Endothelial cell of umbilical vein (primary cell): ENCODE data around the gene MMP26. TPM values are rescaled to one million over a fixed set of nuclear protein-coding genes. Genes with fewer than 3 reads are reported as not detected.
"Not testable (repeated sequence)": the region's sequence is repeated elsewhere in the genome, so short reads cannot be mapped to it uniquely, and the experiment has no call there.

Source experiments
- BruUV-seq: library from RNA; stranded (reverse); fragments of 400-500 nt; replicated peaks from 2 replicates; lab custom pipeline; 2021; lab: Mats Ljungman, UMichigan
- CTCF ChIA-PET: fragments of 300-600, 350-600 bp; sonication (Branson Sonifier 250); formaldehyde crosslinking; loops from one replicate; lab custom pipeline; 2021; ENCODE audit warnings: antibody characterized with exemption, inconsistent platforms; lab: Charles Lee
- POLR2A ChIA-PET: fragments of 300-600, 350-600 bp; sonication (Branson Sonifier 250); formaldehyde crosslinking; loops from one replicate; lab custom pipeline; 2021; ENCODE audit warnings: antibody characterized with exemption, inconsistent platforms; lab: Charles Lee
- DNase-seq: peaks from one replicate; pipeline ENCODE4 v3.0.0-alpha.2; 2011; ENCODE audit warnings: low read depth, low spot score
- FAIRE-seq: peaks from 2 replicates; lab custom pipeline; 2011; peaks lifted over from hg19 to GRCh38; lab: Jason Lieb, UNC
- H2AFZ ChIP-seq: 2 replicates; pipeline ENCODE4 v1.6.0; 2012; ENCODE audit warnings: low read depth, low read length, control low read depth, inconsistent platforms
- H3K27ac ChIP-seq: 2 replicates; pipeline ENCODE4 v1.5.1; 2011; ENCODE audit warnings: low read depth, mild to moderate bottlenecking, control low read depth, low read length, moderate library complexity; ENCODE audit not compliant: insufficient read depth
- H3K27me3 ChIP-seq, 2 experiments: 2 replicates each; pipeline versions ENCODE4 v1.6.0 to v1.6.1; 2011; ENCODE audit warnings: low read length in 2 of 2, mixed read lengths in 1 of 2; ENCODE audit not compliant: control insufficient read depth in 2 of 2, insufficient read depth in 2 of 2
- H3K36me3 ChIP-seq, 2 experiments: 2 replicates in 1 of 2; 3 replicates in 1 of 2; pipeline ENCODE4 v1.5.1; 2011; ENCODE audit warnings: low read length in 2 of 2, mild to moderate bottlenecking in 1 of 2, moderate library complexity in 1 of 2; ENCODE audit not compliant: control insufficient read depth in 2 of 2, insufficient read depth in 2 of 2; ENCODE audit errors: extremely low read depth in 1 of 2
- H3K4me1 ChIP-seq: 3 replicates; pipeline ENCODE4 v1.5.1; 2011; ENCODE audit warnings: mild to moderate bottlenecking, low read length; ENCODE audit not compliant: control insufficient read depth, insufficient read depth; ENCODE audit errors: extremely low read depth
- H3K4me2 ChIP-seq: 2 replicates; pipeline ENCODE4 v1.6.1; 2011; ENCODE audit warnings: low read length, control low read depth, mixed read lengths; ENCODE audit not compliant: insufficient read depth
- H3K4me3 ChIP-seq, 3 experiments: fragments of 200-600 bp in 1 of 3; sonication (generic), shearing (Covaris generic) in 1 of 3; replicated peaks in 1 of 3; 2 replicates each; pipeline ENCODE4 v1.5.1; 2011 to 2016; ENCODE audit warnings: control low read depth in 3 of 3, low read length in 3 of 3, mild to moderate bottlenecking in 2 of 3, inconsistent platforms in 1 of 3, low read depth in 1 of 3, moderate library complexity in 1 of 3; ENCODE audit not compliant: insufficient read depth in 1 of 3
- H3K79me2 ChIP-seq: 2 replicates; pipeline ENCODE4 v1.6.0; 2012; ENCODE audit warnings: low read length, inconsistent platforms; ENCODE audit not compliant: control insufficient read depth, insufficient read depth
- H3K9ac ChIP-seq: replicated peaks from 2 replicates; pipeline ENCODE3; 2011; ENCODE audit warnings: low read length, control low read depth; ENCODE audit not compliant: insufficient read depth; ENCODE audit errors: extremely low read depth
- H3K9me1 ChIP-seq: replicated peaks from 3 replicates; pipeline ENCODE4 v1.6.0; 2011; ENCODE audit warnings: mild to moderate bottlenecking, low read length; ENCODE audit not compliant: control insufficient read depth, insufficient read depth; ENCODE audit errors: extremely low read depth
- H3K9me3 ChIP-seq: replicated peaks from 2 replicates; pipeline ENCODE4 v1.5.1; 2012; ENCODE audit warnings: low read length, inconsistent platforms; ENCODE audit not compliant: control insufficient read depth, insufficient read depth
- H4K20me1 ChIP-seq: replicated peaks from 2 replicates; pipeline ENCODE3; 2011; ENCODE audit warnings: mild to moderate bottlenecking, low read length; ENCODE audit not compliant: control insufficient read depth, insufficient read depth; ENCODE audit errors: extremely low read depth
- EZH2 ChIP-seq: IDR thresholded peaks from 2 replicates; pipeline ENCODE4 v1.6.1; 2012; ENCODE audit warnings: borderline replicate concordance, low read depth, mild to moderate bottlenecking, moderate library complexity, low read length, inconsistent platforms; ENCODE audit not compliant: severe bottlenecking
- FOS ChIP-seq: IDR thresholded peaks from 2 replicates; pipeline ENCODE4 v1.6.1; 2011; ENCODE audit warnings: mild to moderate bottlenecking, low read length, moderate library complexity, borderline replicate concordance; ENCODE audit not compliant: insufficient read depth
- GATA2 ChIP-seq: IDR thresholded peaks from 2 replicates; pipeline ENCODE4 v1.7.0; 2011; ENCODE audit warnings: low read depth, mild to moderate bottlenecking, moderate library complexity, mixed read lengths, low read length; ENCODE audit not compliant: insufficient read length, insufficient read depth
- JUN ChIP-seq: IDR thresholded peaks from 2 replicates; pipeline ENCODE4 v1.6.1; 2011; ENCODE audit warnings: borderline replicate concordance, low read depth; ENCODE audit not compliant: insufficient read length, insufficient read depth
- MYC ChIP-seq: IDR thresholded peaks from one replicate; pipeline ENCODE4 v1.6.1; 2011; ENCODE audit warnings: mild to moderate bottlenecking, low read depth, low read length
- POLR2A ChIP-seq: IDR thresholded peaks from 2 replicates; pipeline ENCODE4 v1.6.1; 2012; ENCODE audit warnings: low read depth, mild to moderate bottlenecking, control low read depth, low read length
- POLR2AphosphoS5 ChIP-seq: IDR thresholded peaks from 2 replicates; pipeline ENCODE4 v1.6.1; 2012; ENCODE audit warnings: low read depth, mild to moderate bottlenecking, control low read depth, low read length, moderate library complexity; ENCODE audit not compliant: insufficient read depth
- dilution Hi-C: fragments of 300-500 bp; cut with MboI; formaldehyde crosslinking; loops from one replicate; pipeline ENCODE4 v1.15.0; 2019; ENCODE audit warnings: low sequenced_read_pairs; ENCODE audit not compliant: extremely low pct_ligation_motif_present
- intact Hi-C: fragments of 100-400 bp; cut with micrococcal nuclease; formaldehyde crosslinking; loops from one replicate; pipeline ENCODE4 v1.10.0; 2022
- polyA plus RNA-seq, 4 experiments: library from polyadenylated mRNA; depleted of rRNA in 3 of 4; stranded (reverse) in 3 of 4; unstranded in 1 of 4; fragments of >200 nt; gene quantifications; 2 replicates each; pipeline versions ENCODE4 v1.2.1 to v1.2.3, GENCODE V29; 2011 to 2012; ENCODE audit warnings: missing spikeins in 1 of 4
- total RNA-seq: library from RNA; stranded (reverse); gene quantifications from 2 replicates; pipeline ENCODE4 v1.2.3, GENCODE V29; 2021
- TF ChIP-seq, protein P1 (sequence below): IDR thresholded peaks from 2 replicates; pipeline ENCODE4 v1.6.1; 2011; ENCODE audit not compliant: insufficient read depth, insufficient read length
- TF ChIP-seq, protein P2 (sequence below), 2 donors: IDR thresholded peaks; 1 replicate in 1 of 2; 2 replicates in 1 of 2; pipeline ENCODE4 v1.5.1; 2011; ENCODE audit warnings: low read length in 2 of 2, mild to moderate bottlenecking in 2 of 2, moderate library complexity in 2 of 2, control low read depth in 1 of 2, inconsistent platforms in 1 of 2, low read depth in 1 of 2; ENCODE audit not compliant: insufficient read depth in 1 of 2; ENCODE audit errors: extremely low read depth in 1 of 2

The MMP26 gene
- total and polyA plus RNA-seq, 2 donors (not counting 3 experiments of a cell fraction or from before 2014, with no cell fraction given), result not detected

DNA sequence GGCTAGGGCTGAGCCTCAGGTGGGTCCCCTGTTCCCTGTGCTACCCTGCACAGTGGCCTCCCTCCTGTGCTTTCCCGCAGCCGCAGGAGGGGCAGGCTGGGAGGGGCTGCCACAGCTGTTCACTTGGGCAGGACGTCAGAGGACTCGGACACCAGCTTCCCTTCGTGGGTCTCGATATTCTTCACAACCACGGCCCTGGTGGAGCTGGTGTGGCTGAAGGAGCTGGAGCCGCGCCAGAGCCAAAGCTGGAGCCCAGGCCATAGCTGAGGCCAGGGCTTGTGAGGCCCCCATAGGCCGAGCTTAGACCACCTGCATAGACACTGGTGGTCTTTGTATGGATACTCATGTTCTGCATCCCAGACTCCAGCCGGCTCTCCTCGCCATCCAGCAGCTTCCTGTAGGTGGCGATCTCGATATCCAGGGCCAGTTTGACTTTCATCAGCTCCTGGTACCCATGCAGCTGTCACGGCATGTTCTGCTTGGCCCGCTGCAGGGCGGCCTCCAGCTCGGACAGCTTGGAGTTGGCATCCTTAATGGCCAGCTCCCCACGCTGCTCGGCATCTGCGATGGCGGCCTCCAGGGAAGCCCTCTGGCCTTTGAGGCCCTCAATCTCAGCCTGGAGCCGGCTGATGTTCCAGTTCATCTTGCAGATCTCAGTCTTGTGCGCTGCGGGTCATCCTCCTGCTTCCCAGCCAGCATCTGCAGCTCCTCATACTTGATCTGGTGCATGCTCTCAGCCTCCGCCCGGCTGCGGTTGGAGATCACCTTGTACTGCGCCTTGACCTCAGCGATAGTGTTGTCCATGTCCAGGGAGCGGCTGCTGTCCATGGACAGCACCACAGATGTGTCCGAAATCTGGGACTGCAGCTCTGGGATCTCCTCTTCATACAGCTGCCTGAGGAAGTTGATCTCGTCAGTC is 18.3 kb downstream of the MMP26 start:
- H3K9me3 ChIP-seq, H3K4me2 ChIP-seq, H2AFZ ChIP-seq, H3K27me3 ChIP-seq, H3K79me2 ChIP-seq, BruUV-seq, H4K20me1 ChIP-seq, POLR2A ChIA-PET, FAIRE-seq, H3K27ac ChIP-seq, H3K9ac ChIP-seq, dilution Hi-C loops, intact Hi-C loops, H3K36me3 ChIP-seq, H3K4me1 ChIP-seq, CTCF ChIA-PET, H3K9me1 ChIP-seq, H3K4me3 ChIP-seq, DNase-seq: not testable (repeated sequence)

DNA sequence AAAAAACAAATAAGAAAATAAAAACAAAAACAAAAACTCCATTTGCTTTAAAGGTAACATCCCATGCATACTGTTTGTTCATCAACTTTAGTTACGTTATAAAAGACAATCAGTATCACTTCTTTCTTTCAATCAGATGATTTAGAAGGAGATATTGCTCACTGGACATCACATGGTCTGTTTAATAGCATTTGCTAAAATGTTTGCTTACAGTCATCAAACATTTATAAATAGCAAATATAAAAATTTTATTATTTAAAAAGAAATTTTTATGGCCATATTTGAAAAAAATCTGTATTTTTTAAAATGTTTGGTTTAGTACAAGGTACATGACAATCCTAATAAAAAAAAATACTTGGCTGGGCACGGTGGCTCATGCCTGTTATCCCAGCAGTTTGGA is 22.6 kb downstream of the MMP26 start:
- FAIRE-seq, result no peak
- CTCF ChIA-PET, result no interaction called here
- dilution Hi-C loops, result no loop called here

More for the DNA sequence above, 22.6 kb downstream of the MMP26 start:
- H3K79me2 ChIP-seq, result no peaks in the 10 kb centered on the region
- POLR2A ChIA-PET, result no interaction called here
- no peak overlapping the region for H3K4me3 ChIP-seq
- no peak overlapping the region for H2AFZ ChIP-seq
- no peaks in the 10 kb centered on the region for H3K9me3 ChIP-seq
- H3K27me3 ChIP-seq, result no peaks in the 10 kb centered on the region
- DNase-seq, result no peak
- intact Hi-C loops, result no loop called here
- H3K9ac ChIP-seq, result no peak overlapping the region
- H3K36me3 ChIP-seq, result no peaks in the 10 kb centered on the region
- no peaks in the 10 kb centered on the region for H3K9me1 ChIP-seq
- no TSS peak for BruUV-seq
- H4K20me1 ChIP-seq, result no peaks in the 10 kb centered on the region
- H3K4me1 ChIP-seq, result no peaks in the 10 kb centered on the region
- TF ChIP-seq JUN, result no peak
- no peak for TF ChIP-seq FOS
- no peak for TF ChIP-seq MYC
- no peak for TF ChIP-seq POLR2AphosphoS5
- TF ChIP-seq, protein P1, sequence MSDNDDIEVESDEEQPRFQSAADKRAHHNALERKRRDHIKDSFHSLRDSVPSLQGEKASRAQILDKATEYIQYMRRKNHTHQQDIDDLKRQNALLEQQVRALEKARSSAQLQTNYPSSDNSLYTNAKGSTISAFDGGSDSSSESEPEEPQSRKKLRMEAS, result no peak
- no peak for TF ChIP-seq EZH2
- no peak for TF ChIP-seq GATA2
- TF ChIP-seq POLR2A, result no peak
- TF ChIP-seq, protein P2, sequence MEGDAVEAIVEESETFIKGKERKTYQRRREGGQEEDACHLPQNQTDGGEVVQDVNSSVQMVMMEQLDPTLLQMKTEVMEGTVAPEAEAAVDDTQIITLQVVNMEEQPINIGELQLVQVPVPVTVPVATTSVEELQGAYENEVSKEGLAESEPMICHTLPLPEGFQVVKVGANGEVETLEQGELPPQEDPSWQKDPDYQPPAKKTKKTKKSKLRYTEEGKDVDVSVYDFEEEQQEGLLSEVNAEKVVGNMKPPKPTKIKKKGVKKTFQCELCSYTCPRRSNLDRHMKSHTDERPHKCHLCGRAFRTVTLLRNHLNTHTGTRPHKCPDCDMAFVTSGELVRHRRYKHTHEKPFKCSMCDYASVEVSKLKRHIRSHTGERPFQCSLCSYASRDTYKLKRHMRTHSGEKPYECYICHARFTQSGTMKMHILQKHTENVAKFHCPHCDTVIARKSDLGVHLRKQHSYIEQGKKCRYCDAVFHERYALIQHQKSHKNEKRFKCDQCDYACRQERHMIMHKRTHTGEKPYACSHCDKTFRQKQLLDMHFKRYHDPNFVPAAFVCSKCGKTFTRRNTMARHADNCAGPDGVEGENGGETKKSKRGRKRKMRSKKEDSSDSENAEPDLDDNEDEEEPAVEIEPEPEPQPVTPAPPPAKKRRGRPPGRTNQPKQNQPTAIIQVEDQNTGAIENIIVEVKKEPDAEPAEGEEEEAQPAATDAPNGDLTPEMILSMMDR (IDR thresholded peaks at IDR 0.05; ENCODE audit: extremely low read depth in 1 of 2, insufficient read depth in 1 of 2, low read depth in 1 of 2, low read length in 2 of 2), result no peak
- no peak overlapping the region for H3K4me2 ChIP-seq
- no peak overlapping the region for H3K27ac ChIP-seq
